ENCODE results near the gene EXOC1.

EXOC1 gene

GRCh38 chr4:55857586-55857985 lies 4.1 kb downstream of the EXOC1 start:
- TF ChIP-seq EZH2 (IDR thresholded peaks at IDR 0.05; ENCODE audit: borderline replicate concordance, low read length) = no peak
- no peak for TF ChIP-seq CTCF (IDR thresholded peaks at IDR 0.05; ENCODE audit: low read length)
- peaks cover 19% of the 10 kb centered on the region for H3K36me3 ChIP-seq (ENCODE audit: insufficient read depth, low read length)
- H3K4me2 ChIP-seq (ENCODE audit: low read length) = no peak overlapping the region
- H3K27me3 ChIP-seq (ENCODE audit: insufficient read depth, low read length) = no peaks in the 10 kb centered on the region
- H3K9me2 ChIP-seq (ENCODE audit: low read depth, low read length) = no peaks in the 10 kb centered on the region
- H2AFZ ChIP-seq (ENCODE audit: low read length) = no peak overlapping the region
- no peak overlapping the region for H3K27ac ChIP-seq (ENCODE audit: low read depth, low read length, poor library complexity, severe bottlenecking)
- peaks cover 4% of the 10 kb centered on the region; the same call in 1 of the 2 replicates for H3K9me3 ChIP-seq (ENCODE audit: low read length)
- H3K79me2 ChIP-seq (ENCODE audit: insufficient read depth, low read length) = peaks cover 8% of the 10 kb centered on the region; the same call in 1 of the 2 replicates
- no peaks in the 10 kb centered on the region for H3F3A ChIP-seq (ENCODE audit: insufficient read depth, low read length)
- no peaks in the 10 kb centered on the region for H4K20me1 ChIP-seq (ENCODE audit: insufficient read depth, low read length)
- H3K9ac ChIP-seq (ENCODE audit: low read length) = no peak overlapping the region
- no peak overlapping the region for H3K4me3 ChIP-seq (ENCODE audit: low read depth, low read length, poor library complexity, severe bottlenecking)
- peaks cover 15% of the 10 kb centered on the region for H3K4me1 ChIP-seq (ENCODE audit: insufficient read depth, low read length, severe bottlenecking)

- Histone ChIP-seq H2AFZ (ENCODE audit: low read length) (no peak overlapping the region), H3K4me2 (ENCODE audit: low read length) (no peak overlapping the region), H3F3A (ENCODE audit: insufficient read depth, low read length) (no peaks in the 10 kb centered on the region), H3K27me3 (ENCODE audit: insufficient read depth, low read length) (no peaks in the 10 kb centered on the region), H3K4me1 (ENCODE audit: insufficient read depth, low read length, severe bottlenecking) (peaks cover 5% of the 10 kb centered on the region), H3K4me3 (ENCODE audit: low read depth, low read length, poor library complexity, severe bottlenecking) (no peak overlapping the region), H3K9me2 (ENCODE audit: low read depth, low read length) (no peaks in the 10 kb centered on the region), H3K9me3 (ENCODE audit: low read length) (no peaks in the 10 kb centered on the region), H3K79me2 (ENCODE audit: insufficient read depth, low read length) (peaks cover 6% of the 10 kb centered on the region; the same call in 1 of the 2 replicates), H3K9ac (ENCODE audit: low read length) (no peak overlapping the region), H3K27ac (ENCODE audit: low read depth, low read length, poor library complexity, severe bottlenecking) (no peak overlapping the region), H3K36me3 (ENCODE audit: insufficient read depth, low read length) (peaks cover 21% of the 10 kb centered on the region), H4K20me1 (ENCODE audit: insufficient read depth, low read length) (no peaks in the 10 kb centered on the region)
- TF ChIP-seq CTCF (IDR thresholded peaks at IDR 0.05; ENCODE audit: low read length) = no peak
- no peak for TF ChIP-seq EZH2 (IDR thresholded peaks at IDR 0.05; ENCODE audit: borderline replicate concordance, low read length)
Measured at GRCh38 chr4:55859711-55860110, 6.3 kb downstream of the EXOC1 start.

GRCh38 chr4:55864577-55865223 lies 11.3 kb downstream of the EXOC1 start:
- Histone ChIP-seq H4K20me1 (ENCODE audit: insufficient read depth, low read length) (no peaks in the 10 kb centered on the region), H3F3A (ENCODE audit: insufficient read depth, low read length) (no peaks in the 10 kb centered on the region), H3K36me3 (ENCODE audit: insufficient read depth, low read length) (peaks cover 40% of the 10 kb centered on the region; the same call in 1 of the 2 replicates), H3K9me2 (ENCODE audit: low read depth, low read length) (no peaks in the 10 kb centered on the region), H3K9ac (ENCODE audit: low read length) (no peak overlapping the region), H3K4me2 (ENCODE audit: low read length) (no peak overlapping the region), H3K4me3 (ENCODE audit: low read depth, low read length, poor library complexity, severe bottlenecking) (no peak overlapping the region), H3K27me3 (ENCODE audit: insufficient read depth, low read length) (no peaks in the 10 kb centered on the region), H3K9me3 (ENCODE audit: low read length) (no peaks in the 10 kb centered on the region), H2AFZ (ENCODE audit: low read length) (no peak overlapping the region), H3K4me1 (ENCODE audit: insufficient read depth, low read length, severe bottlenecking) (no peaks in the 10 kb centered on the region), H3K27ac (ENCODE audit: low read depth, low read length, poor library complexity, severe bottlenecking) (no peak overlapping the region), H3K79me2 (ENCODE audit: insufficient read depth, low read length) (no peaks in the 10 kb centered on the region)
- TF ChIP-seq CTCF (IDR thresholded peaks at IDR 0.05; ENCODE audit: low read length) (no peak), EZH2 (IDR thresholded peaks at IDR 0.05; ENCODE audit: borderline replicate concordance, low read length) (no peak)

Data from OCI-LY1 (cell line).